Activated T-cell treated with anti-CD3 and anti-CD28 coated beads, Interleukin-2, amount 50 U/mL, for 1 hour (primary cell): ENCODE data around the gene INPP5E.
"Not testable (repeated sequence)": the region's sequence is repeated elsewhere in the genome, so short reads cannot be mapped to it uniquely, and the experiment has no call there.

Experiments used
- DNase-seq: peaks from one replicate; pipeline ENCODE4 v3.0.0-alpha.2; 2020

INPP5E gene

DNA sequence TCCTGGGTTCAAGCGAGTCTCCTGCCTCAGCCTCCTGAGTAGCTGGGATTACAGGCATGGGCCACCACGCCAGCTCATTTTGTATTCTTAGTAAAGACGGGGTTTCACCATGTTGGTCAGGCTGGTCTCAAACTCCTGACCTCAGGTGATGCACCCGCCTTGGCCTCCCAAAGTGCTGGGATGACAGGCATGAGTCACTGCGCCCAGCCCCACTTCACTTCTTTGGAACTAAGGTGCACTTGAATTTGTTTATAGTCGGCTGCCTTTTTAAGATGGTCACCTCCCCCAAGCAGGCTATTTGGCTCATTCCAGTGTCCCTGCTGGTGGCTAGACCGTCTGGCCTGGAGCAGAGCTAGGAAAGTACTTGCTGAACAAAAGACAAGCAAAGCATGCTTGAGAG is 14.3 kb downstream of the INPP5E start:
- not testable (repeated sequence) for DNase-seq

DNA sequence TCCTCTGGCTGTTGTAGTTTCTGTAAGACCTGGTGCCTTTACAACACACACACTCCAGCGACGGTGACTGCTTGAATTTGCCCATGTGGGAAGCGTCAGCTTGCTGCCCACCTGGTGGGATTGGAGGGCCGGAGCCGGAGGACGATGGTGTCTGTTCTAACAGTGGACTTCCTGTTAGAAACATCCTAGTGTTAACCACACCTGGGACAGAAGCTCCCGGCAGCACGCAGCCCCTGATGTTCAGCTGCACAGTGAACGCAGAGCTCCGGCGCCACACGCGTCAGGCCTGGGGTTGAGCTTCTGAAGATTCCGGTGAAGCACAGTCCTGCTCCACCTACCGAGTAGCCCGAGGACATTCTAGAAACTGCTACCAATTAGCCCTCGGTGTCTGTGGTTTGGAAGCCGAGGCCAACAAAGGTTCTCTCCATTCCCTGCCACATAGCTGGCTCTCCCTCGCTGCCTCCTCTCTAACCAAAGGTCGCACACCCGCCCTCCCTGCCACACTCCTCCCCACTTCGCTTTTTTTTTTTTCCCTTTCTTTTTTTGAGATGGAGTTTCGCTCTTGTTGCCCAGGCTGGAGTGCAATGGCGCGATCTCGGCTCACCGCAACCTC is 14.8 kb downstream of the INPP5E start:
- no peak for DNase-seq

GRCh38 chr9:136423432-136424146 is 16.1 kb downstream of the INPP5E start:
- no peak for DNase-seq

DNA sequence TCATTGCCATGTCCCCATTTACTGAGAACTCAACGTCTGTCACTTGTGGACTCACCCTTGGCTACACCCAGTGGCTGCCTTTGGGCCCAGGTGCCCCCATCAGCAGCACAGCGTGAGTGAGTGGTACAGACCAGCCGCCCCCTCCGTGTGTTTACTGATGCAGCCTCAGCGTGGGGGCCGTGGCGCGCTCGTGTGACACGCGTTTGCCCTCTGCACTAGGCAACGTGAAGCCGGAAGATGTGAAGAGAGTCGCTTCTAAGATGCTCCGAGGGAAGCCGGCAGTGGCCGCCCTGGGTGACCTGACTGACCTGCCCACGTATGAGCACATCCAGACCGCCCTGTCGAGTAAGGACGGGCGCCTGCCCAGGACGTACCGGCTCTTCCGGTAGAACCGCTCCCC is 16.8 kb downstream of the INPP5E start:
- DNase-seq, result no peak

DNA sequence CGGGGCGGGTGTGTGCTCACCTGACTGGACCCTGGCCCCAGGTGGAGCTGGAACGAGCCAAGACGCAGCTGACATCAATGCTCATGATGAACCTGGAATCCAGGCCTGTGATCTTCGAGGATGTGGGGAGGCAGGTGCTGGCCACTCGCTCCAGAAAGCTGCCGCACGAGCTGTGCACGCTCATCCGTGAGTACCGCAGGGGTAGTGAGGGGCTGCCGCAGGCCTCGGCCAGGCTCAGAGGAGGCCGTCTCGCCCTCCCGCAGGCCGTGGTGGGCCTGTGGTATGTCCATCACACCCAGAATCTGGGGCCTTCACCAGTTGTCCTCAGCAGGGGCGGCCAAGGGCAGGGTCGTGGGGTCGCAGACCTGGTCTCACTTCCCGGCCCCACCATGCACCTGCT is 17.9 kb downstream of the INPP5E start:
- DNase-seq, result no peak

DNA sequence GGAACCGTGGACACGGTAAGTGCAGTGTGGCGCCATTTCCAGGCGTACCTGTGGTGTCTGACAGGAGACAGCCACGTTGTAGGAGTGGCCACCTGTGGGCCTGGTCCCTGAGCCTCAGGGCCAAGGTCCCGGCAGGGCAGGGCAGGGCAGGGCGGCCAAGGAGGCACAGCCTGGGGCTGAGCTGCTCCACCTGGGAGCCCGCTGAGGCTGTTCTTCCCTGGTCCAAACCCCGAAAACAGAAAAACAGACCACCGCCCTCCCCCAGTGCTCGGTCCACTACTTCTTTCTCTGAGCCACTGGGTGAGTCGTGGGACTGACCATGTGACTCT is 20.6 kb downstream of the INPP5E start:
- no peak for DNase-seq

DNA sequence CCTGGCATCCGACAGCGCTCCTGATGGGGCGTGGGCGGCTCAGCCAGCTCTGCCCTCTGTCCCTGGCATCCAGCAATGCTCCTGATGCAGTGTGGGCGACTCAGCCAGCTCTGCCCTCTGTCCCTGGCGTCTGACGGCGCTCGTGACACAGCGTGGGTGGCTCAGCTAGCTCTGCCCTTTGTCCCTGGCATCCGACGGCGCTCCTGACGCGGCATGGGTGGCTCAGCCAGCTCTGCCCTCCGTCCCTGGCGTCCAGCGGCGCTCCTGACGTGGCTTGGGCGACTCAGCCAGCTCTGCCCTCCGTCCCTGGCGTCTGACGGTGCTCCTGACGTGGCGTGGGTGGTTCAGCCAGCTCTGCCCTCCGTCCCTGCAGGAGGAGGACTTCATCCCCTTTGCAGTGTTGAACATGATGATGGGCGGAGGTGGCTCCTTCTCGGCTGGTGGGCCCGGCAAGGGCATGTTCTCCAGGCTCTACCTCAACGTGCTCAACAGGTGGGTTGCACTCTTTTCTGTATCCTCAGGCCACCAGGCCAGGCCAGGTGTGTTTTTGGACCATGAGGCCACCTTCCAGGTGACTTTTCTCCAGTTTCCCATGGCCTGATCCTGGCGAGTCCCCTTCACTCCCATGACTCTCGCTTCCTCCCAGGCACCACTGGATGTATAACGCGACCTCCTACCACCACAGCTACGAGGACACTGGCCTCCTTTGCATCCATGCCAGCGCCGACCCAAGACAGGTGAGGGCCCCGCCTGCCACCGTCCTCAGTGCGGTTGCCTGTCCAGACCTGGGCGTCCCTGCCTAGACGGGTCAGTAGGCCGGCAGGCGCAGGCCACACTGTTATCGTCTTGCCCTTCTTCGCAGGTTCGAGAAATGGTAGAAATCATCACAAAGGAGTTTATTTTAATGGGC is 21.2 kb downstream of the INPP5E start:
- no peak for DNase-seq

- no peak for DNase-seq
Measured at GRCh38 chr9:136416914-136417313, 22.7 kb downstream of the INPP5E start.

GRCh38 chr9:136416427-136416826 is 23.2 kb downstream of the INPP5E start:
- no peak for DNase-seq

- no peak for DNase-seq
Measured at GRCh38 chr9:136412962-136413361, 26.7 kb downstream of the INPP5E start.

DNA sequence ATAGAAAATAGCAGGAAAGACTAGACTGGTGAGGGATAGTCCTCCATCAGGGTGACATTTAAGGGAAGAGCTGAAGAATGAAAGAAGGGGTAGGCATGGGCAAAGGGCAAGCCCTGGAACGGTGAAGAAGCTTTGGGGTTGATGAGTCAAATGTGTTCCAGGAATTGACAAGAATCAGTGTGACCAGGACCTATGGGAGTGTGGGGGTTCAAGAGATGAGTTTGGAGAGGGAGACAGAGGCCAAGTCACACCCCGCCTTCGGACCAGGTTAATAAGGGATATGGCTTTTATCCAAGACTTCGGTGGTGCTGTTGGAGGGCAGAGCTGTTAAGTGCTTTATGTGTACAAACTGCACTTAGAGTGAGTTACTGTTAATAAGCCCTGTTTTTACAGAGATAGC is 28.3 kb downstream of the INPP5E start:
- no peak for DNase-seq

DNA sequence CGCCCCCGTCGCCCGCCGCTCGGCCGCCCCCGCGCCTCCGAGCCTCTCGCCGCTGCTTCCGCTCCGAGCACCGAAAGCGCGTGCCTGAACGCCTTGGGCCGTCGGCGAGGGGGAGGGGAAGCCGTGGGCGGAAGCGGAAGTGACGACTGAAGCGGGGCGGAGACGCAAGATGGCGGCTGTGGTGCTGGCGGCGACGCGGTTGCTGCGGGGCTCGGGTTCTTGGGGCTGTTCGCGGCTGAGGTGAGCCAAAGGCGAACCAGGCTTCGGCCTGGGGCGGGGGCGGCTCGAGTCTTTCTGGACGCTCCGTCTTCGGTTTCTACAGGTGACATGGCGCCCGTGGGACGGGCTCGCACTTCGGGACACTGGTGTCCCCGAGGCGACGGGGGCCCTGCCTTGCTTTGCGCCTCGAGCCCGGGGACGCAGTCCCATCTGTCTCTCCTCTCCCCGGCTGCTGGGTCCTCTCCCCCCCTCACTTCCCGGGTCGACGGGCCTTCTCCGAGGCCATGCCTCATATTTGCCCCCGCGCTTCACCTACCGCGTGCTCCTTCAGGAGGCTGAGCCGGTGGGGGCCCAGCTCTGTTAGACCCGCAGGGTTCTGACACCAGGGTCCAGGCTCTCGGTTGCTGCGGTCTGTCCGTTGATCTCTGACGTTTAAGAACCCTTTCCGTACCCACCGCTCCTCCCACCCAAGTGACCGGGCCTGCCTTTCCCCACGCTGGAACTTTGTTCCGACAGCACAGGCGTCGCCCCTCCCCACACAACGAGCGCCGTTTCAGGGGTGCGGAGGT is 29.0 kb downstream of the INPP5E start, which contains the start of the genes ENTR1 and PMPCA:
Gene ENTR1 (minus strand): TSS at position 115 of the 788 bp plus-strand sequence. CDS start 217 bp downstream, outside the sequence.
Gene PMPCA (plus strand): TSS at position 159 of the 788 bp plus-strand sequence. CDS start 11 bp downstream, at position 170.
- peak; percentile 97 for DNase-seq

GRCh38 chr9:136409557-136410455 is 29.8 kb downstream of the INPP5E start:
- DNase-seq, result peak; percentile 53

DNA sequence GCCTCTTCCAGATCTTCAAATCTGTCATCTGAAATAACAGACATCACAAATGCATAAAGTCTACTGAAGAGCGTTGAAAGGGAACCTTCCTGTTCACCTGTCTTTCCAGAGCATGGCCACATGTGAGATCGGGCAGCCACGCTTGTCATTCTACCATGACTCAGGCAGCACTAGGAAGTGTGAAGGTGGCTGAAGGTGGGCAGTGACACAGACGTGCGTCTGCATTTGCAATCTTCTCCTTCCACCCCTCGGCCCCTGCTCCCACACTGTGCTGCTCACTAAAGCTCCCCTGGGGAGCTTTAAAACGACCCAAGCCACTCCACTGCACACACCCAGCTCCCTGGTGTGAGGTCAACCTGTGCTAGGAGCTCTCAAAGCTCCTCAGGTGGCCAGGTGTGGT is 31.7 kb downstream of the INPP5E start:
- no peak for DNase-seq

GRCh38 chr9:136407061-136407460 is 32.6 kb downstream of the INPP5E start:
- DNase-seq, result not testable (repeated sequence)

GRCh38 chr9:136405904-136406303 is 33.7 kb downstream of the INPP5E start:
- DNase-seq, result not testable (repeated sequence)

DNA sequence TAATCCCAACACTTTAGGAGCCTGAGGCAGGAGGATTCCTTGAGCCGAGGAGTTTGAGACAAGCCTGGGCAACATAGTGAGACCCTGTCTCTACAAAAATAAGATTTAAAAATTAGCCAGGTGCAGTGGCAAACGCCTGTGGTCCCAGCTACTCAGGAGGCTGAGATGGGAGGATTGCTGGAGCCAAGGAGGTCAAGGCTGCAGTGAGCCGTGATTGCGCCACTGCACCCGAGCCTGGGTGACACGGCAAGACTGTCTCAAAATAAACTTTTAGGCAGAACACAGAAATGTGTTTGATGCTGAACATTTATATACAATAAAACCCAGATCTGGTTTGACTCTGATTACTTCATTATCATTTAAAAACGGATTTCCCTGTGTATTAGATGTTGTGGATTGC is 34.2 kb downstream of the INPP5E start:
- DNase-seq, result no peak

DNA sequence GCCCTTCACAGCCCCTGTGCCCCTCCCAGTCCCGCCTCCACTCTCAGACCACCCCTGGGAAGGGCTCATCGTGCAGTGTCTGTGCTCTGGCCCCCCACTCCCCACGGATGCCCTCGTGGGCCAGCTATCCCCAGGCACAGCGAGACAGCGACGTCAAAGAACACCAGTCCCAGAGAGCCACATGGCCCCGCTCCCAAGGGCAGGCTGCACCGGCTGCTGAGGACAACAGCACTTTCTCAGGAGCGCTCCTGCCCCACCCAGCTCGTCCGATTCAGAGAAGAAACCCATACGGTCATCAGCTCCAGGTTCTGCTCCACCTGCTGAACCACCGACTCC is 34.9 kb downstream of the INPP5E start:
- no peak for DNase-seq

GRCh38 chr9:136403915-136404800 is 35.5 kb downstream of the INPP5E start:
- DNase-seq, result peak; percentile 35

DNA sequence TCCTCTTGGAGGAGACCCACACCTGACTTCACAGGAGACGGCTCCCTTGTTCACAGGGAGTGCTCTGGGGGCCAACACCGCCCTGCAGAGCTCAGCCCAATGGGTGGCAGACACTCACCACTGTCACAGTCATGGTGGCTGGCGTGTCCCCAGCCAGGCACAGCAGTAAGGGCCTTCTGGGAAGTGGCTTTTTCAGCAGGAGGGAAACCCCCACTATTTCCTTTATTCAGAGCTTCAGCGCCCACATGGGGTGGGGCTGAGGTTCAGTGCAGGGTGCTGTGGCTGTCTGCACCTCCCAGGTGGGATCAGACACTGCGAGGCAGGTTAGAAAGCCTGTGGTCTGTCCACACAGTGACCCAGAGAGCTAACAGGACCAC is 36.1 kb downstream of the INPP5E start:
- DNase-seq, result peak; percentile 71

DNA sequence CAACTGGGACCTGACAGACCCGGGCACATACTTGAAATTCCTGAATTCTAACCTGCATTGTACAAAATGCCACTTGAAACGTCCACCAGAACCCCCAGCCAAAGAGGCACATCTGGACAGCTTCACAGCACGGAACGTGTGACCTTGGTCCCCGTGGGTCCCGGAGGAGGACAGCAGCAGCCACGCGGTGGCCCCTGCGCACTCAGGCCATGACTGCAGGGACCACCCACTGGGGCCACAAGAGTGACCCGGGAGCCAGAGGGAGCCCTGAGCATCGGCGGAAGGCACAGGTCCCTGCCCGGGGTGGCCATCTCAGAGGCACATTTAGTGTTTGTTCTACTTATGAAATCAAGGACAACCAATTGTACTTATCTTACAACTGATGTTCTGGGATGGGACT is 37.6 kb downstream of the INPP5E start:
- DNase-seq, result no peak
